Stimulated activated CD4-positive, alpha-beta T cell treated with anti-CD3 and anti-CD28 coated beads, TNF-alpha, amount 100 ng/mL, for 48 hours (primary cell): ENCODE results near the gene TAF4B.
"Not testable (repeated sequence)": the region's sequence is repeated elsewhere in the genome, so short reads cannot be mapped to it uniquely, and the experiment has no call there.

Source experiments
- DNase-seq, 3 donors: peaks; one replicate each; pipeline ENCODE4 v3.0.0-alpha.2; 2020; ENCODE audit warnings: low read depth in 3 of 3

TAF4B gene

DNA sequence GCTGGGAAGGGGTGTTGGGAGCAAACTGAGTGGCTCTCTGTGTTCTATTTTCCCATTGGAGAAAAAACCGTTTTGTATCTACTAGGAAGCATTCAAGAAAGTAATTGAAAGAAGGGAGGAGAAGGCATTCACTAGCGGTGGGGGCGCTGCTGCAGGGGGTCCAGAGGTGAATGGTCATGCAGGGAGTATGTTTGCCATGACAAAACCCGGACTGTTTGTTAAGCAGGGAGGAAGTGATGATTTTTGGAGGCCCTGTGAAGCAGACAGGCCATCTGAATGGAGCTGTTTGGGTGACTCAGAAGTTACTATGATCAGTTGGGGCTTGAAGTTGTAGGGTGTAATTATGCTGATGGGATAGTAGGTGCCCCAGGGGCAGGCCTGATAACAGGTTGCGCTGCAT, 7.0 kb downstream of the TAF4B start:
- DNase-seq: no peak

DNA sequence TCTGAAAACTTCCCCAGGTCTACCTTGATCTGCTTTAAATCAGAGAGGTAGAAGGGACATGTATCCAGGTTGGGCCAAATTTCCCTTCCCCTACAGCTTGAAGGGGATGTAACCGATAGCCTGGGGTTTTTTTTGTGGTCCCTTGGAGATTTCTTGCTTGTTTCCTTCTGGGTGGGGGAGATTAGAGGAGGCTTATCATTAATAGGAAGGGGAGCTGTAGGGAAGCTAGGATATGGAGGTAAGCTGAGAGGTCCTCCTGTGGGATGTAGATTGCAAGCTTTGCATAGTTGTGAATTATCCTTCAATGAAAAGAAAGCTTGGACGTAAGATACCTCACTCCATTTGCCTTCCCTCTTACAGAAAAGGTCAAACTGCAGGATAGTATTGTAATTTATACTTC, 11.1 kb downstream of the TAF4B start:
- not testable (repeated sequence) for DNase-seq

- DNase-seq: not testable (repeated sequence)
Observed at GRCh38 chr18:26238718-26239117, 12.5 kb downstream of the TAF4B start.

DNA sequence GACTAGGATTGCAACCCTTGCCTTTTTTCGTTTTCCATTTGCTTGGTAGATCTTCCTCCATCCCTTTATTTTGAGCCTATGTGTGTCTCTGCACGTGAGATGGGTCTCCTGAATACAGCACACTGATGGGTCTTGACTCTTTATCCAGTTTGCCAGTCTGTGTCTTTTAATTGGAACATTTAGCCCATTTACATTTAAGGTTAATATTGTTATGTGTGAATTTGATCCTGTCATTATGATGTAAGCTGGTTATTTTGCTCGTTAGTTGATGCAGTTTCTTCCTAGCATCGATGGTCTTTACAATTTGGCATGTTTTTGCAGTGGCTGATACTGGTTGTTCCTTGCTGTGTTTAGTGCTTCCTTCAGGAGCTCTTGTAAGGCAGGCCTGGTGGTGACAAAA, 16.1 kb downstream of the TAF4B start:
- DNase-seq: not testable (repeated sequence)

GRCh38 chr18:26245434-26245833, 19.2 kb downstream of the TAF4B start:
- DNase-seq: not testable (repeated sequence)

- DNase-seq: no peak
Observed at GRCh38 chr18:26252411-26252810, 26.2 kb downstream of the TAF4B start.

- DNase-seq: not testable (repeated sequence)
Observed at GRCh38 chr18:26254808-26255207, 28.6 kb downstream of the TAF4B start.

DNA sequence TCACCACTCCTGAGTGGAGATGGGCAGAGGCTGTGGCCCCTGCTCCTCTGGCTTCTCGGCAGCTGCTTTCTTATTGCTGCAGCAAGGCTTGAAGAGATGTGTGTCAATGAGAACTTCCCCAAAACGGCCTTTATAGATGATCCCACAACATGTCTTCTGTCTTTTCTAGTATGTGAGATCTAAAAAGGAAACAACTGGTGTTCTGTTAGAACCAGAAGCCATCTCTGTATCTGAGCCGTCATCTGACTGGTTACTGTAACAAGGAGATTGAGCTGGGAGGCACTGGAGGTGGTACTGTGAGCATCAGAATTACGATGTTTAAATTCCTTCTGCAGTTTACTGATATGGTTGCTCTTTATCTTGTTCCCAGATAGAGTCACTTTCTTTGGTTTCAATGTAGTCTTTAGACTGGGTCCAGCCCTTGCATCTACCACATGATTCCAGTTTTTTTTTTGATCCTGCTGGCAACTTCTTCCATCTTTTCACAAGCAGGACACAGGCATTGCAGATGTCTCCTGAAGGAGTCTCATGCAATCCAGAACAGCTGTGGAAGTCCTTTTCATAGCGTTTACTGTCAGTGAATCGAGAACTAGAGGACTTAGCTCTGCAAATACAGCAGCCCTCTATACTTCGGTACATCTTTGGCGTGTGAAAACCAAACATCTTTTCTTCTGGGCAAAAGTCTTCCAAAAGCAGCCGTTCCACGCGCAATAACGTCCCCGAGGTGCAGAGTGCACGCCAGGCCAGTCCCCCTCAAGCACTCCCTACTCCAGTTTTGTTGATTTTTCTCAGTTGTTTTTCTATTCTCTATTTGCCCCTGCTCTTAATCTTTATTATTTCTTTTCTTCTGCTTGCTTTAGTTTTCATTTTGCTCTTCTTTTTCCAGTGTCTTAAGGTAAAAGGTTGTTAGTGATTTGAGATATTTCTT, 29.7 kb downstream of the TAF4B start:
- DNase-seq: no peak

DNA sequence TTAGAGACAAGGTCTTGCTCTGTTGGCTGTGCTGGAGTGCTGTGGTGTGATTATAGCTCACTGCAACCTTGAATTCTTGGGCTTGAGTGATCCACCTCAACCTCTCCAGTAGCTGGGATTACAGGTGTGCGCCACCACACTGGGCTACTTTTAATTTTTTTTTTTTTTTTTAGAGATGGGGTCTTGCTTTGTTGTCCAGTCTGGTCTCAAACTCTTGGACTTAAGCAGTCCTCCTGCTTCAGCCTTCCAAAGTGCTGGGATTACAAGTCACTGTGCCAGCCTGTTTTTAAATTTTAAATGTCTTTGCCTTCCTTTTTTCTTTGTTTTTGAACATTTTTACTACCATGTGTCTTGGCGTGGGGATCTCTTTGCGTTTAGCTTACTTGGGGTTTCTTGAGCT, 32.5 kb downstream of the TAF4B start:
- DNase-seq: no peak

DNA sequence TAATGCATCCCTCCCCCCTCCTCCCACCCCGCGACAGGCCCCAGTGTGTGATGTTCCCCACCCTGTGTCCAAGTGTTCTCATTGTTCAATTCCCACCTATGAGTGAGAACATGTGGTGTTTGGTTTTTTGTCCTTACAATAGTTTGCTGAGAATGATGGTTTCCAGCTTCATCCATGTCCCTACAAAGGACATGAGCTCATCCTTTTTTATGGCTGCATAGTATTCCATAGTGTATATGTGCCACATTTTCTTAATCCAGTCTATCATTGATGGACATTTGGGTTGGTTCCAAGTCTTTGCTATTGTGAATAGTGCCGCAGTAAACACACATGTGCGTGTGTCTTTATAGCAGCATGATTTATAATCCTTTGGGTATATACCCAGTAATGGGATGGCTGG, 33.2 kb downstream of the TAF4B start:
- not testable (repeated sequence) for DNase-seq

DNA sequence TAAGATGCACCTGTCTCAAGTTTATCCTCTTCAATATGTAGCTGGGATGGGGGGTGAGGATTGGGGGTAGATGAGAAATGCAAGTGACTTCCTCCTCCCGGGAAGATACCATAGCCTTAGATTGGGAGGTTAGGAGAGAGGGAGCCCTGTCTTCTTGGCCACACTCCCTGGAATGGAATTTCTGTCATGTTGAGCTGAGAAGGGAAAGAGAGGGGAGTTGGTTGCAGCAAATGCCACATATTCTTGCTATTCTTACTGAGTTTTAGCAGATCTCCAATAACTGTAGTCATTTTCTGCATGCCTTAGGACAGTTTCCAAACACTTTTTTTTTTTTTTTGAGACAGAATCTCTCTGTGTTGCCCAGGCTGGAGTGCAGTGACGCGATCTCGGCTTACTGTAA, 35.9 kb downstream of the TAF4B start:
- no peak for DNase-seq

- DNase-seq: no peak
Observed at GRCh38 chr18:26267357-26267930, 41.2 kb downstream of the TAF4B start.

- no peak for DNase-seq
Observed at GRCh38 chr18:26268454-26268853, 42.2 kb downstream of the TAF4B start.

DNA sequence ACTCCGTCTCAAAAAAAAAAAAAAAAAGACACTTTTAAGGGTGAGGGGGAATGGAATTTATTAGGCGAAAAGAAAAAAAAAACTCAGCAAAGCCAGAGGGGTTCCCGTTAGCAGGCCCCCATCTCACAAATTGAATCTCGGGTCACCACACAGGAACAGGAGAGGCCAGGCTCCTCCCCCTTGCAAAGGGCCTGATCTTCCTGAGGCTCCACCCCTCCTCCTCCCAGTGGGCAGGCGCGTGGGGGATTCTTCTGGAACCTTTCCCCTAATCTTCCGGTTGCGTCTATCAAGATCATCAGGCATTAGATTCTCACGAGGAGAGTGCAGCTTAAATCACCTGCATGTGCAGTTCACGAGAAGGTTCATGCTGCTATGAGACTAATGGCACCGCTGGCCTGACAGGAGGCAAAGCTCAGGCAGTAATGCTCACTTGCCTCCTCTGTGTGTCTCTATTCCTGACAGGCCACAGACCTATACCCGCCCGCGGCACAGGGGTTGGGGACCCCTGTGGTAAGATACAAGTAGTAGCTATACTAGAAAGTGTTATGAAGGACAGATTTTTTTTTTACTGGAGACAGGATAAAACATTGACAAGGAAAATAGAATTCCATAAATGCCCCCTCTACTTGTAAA, 45.8 kb downstream of the TAF4B start:
- no peak for DNase-seq

DNA sequence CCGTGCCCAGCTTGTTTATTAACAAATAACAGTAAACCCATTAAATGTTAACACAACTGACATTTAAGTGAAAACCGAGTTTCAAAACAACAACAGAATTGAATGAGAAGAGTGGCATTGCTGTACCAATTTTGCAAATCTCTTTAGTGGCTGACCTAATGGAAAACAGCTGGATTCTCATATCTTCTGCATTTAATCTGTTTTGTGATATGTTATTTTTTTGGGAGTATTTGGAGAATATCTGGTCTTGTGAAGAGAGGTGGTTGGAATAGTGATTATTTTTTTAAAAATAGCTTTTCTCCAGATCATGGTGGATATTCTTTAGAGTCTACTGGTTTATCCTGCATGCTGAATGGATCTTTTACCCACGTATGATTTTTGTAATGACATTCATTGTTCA, 51.1 kb downstream of the TAF4B start:
- DNase-seq: no peak

DNA sequence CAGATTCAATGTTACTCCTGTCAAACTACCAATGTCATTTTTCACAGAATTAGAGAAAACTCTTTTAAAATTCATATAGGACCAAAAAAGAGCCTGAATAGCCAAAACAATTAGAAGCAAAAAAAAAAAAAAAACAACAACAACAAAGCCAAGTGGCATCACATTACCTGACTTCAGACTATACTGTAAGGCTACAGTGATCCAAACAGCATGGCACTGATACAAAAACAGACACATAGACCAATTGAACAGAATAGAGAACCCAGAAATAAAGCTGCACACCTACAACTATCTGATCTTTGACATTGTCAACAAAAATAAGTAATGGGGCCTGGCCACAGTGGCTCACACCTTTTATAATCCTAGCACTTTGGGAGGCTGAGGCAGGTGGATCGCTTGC, 53.2 kb downstream of the TAF4B start:
- no peak for DNase-seq

- no peak for DNase-seq
Observed at GRCh38 chr18:26286008-26286407, 59.8 kb downstream of the TAF4B start.

GRCh38 chr18:26287644-26288043, 61.4 kb downstream of the TAF4B start:
- DNase-seq: no peak

- DNase-seq: no peak
Observed at GRCh38 chr18:26290385-26290784, 64.1 kb downstream of the TAF4B start.

- no peak for DNase-seq
Observed at GRCh38 chr18:26293982-26294381, 67.7 kb downstream of the TAF4B start.

DNA sequence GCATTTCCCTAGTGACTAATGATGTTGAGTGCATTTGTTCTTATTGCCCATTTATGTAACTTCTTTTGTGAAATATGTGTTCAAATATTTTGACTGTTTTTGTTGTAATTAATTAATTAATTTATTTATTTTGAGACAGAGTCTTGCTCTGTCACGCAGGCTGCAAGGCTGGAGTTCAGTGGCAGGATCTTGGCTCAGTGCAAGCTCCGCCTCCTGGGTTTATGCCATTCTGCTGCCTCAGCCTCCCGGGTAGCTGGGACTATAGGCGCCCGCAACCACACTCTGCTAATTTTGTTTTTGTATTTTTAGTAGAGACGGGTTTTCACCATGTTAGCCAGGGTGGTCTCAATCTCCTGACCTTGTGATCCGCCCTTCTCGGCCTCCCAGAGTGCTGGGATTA, 71.9 kb downstream of the TAF4B start:
- no peak for DNase-seq

DNA sequence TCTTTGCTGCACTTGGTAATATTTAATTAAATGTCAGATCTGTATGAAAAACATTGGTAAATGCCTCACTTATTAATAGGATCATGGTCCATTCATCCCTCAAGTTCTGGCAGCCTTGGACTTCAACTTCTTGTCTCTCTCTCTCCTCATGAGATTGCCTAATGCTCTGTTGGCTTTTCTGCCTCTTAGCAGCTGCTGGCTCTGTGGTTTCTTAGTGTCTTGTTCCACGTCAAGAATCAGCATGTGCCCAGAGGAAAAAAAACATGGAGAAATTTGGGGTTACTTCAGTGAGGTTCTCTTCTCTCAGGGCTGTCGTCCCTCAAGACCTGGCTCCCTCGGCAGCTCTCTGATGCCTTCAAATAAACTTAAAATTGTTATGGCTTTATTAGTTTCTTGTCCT, 75.4 kb downstream of the TAF4B start:
- DNase-seq: no peak

DNA sequence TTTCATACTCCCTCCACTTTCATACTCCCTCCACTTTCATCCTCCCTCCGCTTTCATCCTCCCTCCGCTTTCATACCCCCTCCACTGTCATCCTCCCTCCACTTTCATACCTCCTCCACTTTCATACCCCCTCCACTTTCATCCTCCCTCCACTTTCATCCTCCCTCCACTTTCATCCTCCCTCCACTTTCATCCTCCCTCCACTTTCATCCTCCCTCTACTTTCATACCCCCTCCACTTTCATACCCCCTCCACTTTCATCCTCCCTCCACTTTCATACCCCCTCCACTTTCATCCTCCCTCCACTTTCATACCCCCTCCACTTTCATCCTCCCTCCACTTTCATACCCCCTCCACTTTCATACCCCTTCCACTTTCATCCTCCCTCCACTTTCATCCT, 77.0 kb downstream of the TAF4B start:
- not testable (repeated sequence) for DNase-seq
